GM21528 (cell line): ENCODE measurements around the gene HBA1.
"Not testable (repeated sequence)": the region's sequence is repeated elsewhere in the genome, so short reads cannot be mapped to it uniquely, and the experiment has no call there.

Experiments used
- ATAC-seq: cut with Tn5 transposase; IDR thresholded peaks from one replicate; pipeline ENCODE4 v1.9.1; 2021; ENCODE audit warnings: mild to moderate bottlenecking, moderate library complexity; ENCODE audit not compliant: unreplicated experiment, low FRiP score

The HBA1 gene

DNA sequence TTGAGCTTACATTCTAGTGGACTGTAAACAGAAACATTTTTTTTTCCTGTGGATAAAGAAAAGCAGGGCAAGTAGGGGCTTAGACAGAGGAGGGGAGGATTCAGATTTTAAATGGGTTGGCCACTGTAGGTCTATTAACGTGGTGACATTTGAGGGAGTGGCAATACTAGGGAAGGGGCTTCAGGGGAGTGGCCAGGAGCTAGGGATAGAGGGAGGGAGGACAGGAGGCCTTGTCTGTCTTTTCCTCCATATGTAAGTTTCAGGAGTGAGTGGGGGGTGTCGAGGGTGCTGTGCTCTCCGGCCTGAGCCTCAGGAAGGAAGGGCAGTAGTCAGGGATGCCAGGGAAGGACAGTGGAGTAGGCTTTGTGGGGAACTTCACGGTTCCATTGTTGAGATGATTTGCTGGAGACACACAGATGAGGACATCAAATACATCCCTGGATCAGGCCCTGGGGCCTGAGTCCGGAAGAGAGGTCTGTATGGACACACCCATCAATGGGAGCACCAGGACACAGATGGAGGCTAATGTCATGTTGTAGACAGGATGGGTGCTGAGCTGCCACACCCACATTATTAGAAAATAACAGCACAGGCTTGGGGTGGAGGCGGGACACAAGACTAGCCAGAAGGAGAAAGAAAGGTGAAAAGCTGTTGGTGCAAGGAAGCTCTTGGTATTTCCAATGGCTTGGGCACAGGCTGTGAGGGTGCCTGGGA is 17.2 kb upstream of the HBA1 start:
- no peak for ATAC-seq

DNA sequence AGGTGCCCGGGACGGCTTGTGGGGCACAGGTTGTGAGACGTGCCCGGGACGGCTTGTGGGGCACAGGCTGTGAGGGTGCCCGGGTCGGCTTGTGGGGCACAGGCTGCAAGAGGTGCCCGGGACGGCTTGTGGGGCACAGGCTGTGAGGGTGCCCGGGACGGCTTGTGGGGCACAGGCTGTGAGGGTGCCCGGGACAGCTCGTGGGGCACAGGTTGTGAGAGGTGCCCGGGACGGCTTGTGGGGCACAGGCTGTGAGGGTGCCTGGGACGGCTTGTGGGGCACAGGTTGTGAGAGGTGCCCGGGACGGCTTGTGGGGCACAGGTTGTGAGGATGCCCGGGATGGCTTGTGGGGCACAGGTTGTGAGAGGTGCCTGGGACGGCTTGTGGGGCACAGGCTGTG is 16.2 kb upstream of the HBA1 start:
- ATAC-seq = not testable (repeated sequence)

DNA sequence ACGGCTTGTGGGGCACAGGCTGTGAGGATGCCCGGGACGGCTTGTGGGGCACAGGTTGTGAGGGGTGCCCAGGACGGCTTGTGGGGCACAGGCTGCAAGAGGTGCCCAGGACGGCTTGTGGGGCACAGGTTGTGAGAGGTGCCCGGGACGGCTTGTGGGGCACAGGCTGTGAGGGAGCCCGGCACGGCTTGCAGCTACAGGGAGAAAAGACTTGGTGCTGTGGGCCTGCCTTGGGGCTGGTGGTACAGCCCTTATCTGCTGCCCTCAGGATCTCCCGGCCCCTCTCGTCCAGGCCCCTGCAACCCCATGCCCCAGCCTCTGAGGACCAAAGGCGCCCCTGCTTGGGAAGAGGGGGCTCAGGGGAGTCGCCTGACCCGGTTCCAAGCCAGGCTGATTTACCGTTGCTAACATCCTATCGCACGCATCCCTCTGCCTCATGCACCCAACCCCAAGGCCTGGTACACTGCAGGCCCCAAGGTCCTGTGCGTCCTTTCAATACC is 15.7 kb upstream of the HBA1 start:
- no peak for ATAC-seq

DNA sequence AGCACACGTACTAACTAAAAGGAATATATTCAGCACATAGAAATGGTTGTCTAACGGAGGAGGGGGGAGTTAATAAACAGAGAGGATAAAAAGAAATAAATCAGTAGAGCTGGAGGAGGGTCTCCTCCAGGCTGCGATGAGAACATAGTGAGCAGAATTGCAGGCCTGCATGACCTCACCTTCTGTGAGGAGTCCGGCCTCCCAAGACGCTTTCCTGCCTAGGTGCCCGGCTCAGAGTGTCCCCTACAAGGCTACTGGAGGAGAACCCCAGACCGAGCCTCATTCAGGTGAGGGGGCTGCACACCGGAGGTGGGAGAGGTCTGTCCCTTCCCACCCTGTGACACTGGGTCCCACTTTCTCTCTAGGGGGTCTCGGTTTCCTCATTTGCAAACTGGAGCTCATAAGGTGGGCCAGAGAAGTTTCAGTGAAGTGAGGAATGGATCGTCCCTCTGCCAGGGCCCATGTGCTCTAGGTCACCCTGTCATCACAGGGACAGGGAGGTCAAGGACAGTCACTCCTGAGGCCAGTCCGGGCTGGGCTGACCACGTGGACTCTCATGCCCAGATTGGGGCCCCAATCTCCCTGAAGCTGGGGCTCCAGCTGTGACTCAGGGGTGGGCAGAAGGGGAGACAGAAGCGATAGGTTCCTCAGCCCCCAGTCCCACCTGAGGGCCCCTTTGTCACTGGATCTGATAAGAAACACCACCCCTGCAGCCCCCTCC is 14.0 kb upstream of the HBA1 start:
- no peak for ATAC-seq

DNA sequence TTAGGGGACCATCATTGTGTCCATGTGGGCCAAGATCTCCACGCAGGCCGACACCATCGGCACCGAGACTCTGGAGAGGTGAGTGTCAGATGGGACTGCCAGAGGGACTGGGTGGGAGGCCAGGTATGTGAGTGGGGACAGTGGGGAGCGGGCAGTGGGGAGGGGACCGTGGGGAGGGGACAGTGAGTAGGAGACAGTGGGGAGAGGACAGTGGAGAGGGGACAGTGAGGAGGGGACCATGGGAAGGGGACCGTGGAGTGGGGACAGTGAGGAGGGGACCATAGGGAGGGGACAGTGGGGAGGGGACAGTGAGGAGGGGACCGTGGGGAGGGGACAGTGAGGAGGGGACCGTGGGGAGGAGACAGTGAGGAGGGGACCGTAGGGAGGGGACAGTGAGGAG is 13.3 kb upstream of the HBA1 start:
- not testable (repeated sequence) for ATAC-seq

DNA sequence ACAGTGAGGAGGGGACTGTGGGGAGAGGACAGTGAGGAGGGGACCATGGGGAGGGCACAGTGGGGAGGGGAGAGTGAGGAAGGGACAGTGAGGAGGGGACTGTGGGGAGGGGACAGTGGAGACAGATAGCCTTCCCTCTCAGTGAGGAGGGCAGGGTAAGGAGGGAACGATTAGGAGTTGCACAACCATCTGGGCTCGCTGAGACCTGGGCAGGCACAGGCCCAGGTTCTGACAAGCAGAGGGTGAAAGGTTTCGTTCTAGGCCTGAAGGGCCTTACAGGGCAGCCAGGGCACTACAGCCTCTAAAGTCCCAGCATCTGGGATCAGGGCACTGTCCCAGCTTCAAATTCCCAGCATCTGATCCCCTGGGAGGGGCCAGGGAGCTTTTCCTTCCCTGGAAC is 12.8 kb upstream of the HBA1 start:
- ATAC-seq = not testable (repeated sequence)

DNA sequence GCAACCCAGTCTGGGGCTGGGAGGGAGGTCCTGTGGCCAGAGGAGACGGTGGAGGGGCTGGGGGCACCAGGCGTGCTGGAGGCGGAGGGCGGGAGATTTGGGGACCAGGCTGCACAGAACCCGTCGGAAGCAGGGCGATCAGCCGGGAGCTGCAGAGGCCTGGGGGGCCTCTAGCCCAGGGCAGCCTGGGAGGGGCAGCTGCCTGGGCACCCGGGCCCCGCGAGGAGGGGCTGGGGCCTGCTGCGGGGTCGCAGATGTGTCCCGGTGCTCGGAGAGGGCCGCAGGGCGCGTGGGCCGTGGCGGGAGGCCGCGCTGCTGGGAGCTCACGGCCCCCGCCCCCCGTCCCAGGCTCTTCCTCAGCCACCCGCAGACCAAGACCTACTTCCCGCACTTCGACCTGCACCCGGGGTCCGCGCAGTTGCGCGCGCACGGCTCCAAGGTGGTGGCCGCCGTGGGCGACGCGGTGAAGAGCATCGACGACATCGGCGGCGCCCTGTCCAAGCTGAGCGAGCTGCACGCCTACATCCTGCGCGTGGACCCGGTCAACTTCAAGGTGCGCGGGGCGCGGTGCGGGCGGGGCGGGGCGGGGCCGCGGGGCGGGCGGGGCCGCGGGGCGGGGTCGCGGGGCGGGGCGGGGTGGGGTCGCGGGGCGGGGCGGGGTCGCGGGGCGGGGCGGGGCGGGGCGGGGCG is 12.2 kb upstream of the HBA1 start:
- ATAC-seq = not testable (repeated sequence)

DNA sequence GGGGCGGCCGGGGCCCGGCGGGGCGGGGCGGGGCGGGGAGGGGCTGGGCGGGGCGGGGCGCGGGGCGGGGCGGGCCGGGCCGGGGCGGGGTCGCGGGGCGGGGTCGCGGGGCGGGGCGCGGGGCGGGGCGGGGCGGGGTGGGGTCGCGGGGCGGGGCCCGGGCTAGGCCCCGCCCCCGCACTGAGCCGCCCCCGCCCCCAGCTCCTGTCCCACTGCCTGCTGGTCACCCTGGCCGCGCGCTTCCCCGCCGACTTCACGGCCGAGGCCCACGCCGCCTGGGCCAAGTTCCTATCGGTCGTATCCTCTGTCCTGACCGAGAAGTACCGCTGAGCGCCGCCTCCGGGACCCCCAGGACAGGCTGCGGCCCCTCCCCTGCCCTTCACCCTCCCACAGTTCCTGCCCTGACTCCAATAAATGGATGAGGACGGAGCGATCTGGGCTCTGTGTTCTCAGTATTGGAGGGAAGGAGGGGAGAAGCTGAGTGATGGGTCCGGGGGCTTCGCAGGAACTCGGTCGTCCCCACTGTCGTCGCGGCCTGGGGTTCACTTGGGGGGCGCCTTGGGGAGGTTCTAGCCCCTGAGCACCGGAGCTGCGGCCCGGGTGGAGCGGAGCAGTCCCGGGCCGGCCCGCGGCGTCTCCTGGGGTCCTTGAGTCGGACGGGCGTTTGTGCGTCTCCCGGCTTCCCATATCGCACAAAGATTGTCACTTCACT is 11.5 kb upstream of the HBA1 start:
- ATAC-seq = no peak

DNA sequence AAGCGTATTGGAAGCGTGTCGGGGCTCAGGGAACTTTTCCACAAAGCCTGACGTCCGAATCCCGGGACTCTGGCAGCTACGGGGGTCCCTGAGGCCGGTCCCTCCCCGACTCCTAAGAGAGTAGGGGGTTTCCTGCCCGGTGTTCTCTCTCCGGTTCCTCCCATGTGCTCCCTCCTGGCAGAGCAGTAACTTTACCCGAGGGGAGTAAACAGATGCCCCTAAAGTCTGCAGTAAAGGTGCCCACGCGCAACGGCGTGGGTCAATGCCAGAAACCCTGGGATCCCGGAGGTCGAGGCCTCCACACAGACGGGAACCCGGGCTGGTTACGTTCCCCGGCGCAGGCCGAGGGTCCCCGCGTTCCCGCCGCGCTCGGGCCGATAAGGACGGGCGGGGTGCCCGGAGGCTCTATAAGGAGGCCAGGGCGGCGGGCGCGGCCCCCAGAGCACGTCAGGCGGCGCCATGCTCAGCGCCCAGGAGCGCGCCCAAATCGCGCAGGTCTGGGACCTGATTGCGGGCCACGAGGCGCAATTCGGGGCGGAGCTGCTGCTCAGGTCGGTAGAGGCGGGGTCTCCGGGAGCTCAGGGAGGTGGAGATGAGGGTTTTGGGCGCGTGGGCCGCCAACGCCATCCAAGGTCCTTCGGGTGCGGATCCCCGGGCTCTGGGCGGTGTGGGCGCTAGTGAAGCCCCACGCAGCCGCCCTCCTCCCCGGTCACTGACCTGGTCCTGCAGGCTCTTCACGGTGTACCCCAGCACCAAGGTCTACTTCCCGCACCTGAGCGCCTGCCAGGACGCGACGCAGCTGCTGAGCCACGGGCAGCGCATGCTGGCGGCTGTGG is 10.7 kb upstream of the HBA1 start, which contains the start of gene HBM:
Gene HBM, plus strand, starts transcription at position 440 of the 836 bp plus-strand sequence. Its CDS starts 20 bp downstream, at position 460.
- ATAC-seq = no peak

DNA sequence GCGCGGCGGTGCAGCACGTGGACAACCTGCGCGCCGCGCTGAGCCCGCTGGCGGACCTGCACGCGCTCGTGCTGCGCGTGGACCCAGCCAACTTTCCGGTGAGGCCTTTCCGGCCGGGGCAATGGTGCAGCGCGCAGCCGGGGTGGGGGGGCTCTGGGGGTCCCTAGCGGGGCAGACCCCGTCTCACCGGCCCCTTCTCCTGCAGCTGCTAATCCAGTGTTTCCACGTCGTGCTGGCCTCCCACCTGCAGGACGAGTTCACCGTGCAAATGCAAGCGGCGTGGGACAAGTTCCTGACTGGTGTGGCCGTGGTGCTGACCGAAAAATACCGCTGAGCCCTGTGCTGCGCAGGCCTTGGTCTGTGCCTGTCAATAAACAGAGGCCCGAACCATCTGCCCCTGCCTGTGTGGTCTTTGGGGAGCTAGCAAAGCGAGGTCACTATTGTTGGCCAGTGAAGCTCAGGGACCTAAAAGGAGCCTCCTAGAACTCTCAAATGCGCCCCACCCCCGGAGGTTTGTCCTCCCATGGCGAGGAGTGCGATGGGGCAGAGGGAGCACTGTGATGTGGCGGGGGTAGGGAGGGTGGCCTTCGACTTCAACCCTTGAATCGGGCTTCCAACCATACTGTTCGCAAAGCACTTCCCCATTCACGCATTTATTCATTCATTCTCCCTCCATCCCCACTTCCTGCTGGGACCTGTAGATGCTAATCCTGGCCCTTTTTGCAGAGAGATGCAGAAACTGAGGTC is 9.9 kb upstream of the HBA1 start:
- ATAC-seq = no peak

DNA sequence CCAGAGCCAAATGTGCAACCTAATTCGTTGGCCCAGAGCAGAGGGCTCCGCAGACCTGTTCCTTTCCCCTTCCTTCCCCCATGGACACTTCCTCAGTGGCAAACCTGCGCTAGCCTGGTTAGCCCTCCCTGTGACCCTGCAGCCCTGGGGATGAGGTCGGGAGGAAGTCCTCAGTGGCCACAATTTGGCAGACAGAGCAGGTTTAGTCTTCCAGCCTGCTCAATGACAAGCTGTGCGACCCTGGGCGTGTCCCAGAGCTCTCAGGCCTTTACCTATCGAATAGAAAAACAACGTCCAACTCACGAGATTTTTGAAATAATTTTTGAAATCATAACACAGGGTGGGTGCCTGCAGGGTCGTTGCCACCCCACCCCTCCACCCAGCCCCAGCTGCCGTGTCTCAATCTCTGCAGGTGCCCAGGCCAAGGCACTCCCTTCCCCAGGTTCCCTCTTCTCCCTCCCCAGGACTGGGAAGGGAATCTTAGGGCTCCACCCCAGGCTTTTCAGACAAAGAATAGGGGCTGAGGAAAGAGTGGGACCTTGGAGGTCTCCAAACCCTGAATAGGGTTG is 9.3 kb upstream of the HBA1 start:
- no peak for ATAC-seq

DNA sequence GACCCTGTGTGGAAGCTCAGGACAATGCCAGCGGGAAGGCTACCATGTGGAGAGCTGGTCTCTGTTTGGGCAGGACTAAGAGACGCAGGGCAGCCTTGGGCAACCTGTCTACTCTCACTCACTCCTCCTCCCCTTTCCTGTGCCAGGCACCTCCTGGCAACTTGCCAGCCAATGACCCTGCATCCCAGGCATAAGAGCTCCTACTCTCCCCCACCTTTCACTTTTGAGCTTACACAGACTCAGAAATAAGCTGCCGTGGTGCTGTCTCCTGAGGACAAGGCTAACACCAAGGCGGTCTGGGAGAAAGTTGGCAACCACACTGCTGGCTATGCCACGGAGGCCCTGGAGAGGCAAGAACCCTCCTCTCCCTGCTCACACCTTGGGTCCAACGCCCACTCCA is 8.1 kb upstream of the HBA1 start:
- no peak for ATAC-seq

DNA sequence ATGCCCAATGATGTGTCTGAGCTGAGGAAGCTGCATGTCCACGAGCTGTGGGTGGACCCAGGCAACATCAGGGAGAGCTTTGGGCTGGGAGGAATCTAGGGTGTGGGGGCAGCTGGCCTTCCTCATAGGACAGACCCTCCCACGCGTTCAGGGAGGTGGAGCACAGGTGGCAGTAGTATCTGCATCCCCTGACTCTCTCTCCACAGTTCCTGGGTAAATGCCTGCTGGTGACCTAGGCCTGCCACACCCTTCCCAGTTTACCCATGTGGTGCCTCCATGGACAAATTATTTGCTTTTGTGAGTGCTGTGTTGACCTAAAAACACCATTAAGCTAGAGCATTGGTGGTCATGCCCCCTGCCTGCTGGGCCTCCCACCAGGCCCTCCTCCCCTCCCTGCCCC is 7.5 kb upstream of the HBA1 start:
- no peak for ATAC-seq

DNA sequence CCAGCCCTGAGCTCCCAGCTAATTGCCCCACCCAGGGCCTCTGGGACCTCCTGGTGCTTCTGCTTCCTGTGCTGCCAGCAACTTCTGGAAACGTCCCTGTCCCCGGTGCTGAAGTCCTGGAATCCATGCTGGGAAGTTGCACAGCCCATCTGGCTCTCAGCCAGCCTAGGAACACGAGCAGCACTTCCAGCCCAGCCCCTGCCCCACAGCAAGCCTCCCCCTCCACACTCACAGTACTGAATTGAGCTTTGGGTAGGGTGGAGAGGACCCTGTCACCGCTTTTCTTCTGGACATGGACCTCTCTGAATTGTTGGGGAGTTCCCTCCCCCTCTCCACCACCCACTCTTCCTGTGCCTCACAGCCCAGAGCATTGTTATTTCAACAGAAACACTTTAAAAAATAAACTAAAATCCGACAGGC is 6.4 kb upstream of the HBA1 start:
- not testable (repeated sequence) for ATAC-seq

DNA sequence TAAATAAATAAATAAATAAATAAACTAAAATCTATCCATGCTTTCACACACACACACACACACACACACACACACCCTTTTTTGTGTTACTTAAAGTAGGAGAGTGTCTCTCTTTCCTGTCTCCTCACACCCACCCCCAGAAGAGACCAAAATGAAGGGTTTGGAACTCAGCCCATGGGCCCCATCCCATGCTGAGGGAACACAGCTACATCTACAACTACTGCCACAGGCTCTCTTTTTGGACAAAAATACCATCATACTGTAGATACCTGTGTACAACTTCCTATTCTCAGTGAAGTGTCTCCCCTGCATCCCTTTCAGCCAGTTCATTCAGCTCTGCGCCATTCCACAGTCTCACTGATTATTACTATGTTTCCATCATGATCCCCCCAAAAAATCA is 5.7 kb upstream of the HBA1 start:
- ATAC-seq = no peak

DNA sequence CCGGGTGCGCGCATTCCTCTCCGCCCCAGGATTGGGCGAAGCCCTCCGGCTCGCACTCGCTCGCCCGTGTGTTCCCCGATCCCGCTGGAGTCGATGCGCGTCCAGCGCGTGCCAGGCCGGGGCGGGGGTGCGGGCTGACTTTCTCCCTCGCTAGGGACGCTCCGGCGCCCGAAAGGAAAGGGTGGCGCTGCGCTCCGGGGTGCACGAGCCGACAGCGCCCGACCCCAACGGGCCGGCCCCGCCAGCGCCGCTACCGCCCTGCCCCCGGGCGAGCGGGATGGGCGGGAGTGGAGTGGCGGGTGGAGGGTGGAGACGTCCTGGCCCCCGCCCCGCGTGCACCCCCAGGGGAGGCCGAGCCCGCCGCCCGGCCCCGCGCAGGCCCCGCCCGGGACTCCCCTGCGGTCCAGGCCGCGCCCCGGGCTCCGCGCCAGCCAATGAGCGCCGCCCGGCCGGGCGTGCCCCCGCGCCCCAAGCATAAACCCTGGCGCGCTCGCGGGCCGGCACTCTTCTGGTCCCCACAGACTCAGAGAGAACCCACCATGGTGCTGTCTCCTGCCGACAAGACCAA is 4.0 kb upstream of the HBA1 start, which contains the start of gene HBA2:
Gene HBA2, plus strand, starts transcription at position 503 of the 568 bp plus-strand sequence. Its CDS starts 37 bp downstream, at position 540.
- ATAC-seq = not testable (repeated sequence)

DNA sequence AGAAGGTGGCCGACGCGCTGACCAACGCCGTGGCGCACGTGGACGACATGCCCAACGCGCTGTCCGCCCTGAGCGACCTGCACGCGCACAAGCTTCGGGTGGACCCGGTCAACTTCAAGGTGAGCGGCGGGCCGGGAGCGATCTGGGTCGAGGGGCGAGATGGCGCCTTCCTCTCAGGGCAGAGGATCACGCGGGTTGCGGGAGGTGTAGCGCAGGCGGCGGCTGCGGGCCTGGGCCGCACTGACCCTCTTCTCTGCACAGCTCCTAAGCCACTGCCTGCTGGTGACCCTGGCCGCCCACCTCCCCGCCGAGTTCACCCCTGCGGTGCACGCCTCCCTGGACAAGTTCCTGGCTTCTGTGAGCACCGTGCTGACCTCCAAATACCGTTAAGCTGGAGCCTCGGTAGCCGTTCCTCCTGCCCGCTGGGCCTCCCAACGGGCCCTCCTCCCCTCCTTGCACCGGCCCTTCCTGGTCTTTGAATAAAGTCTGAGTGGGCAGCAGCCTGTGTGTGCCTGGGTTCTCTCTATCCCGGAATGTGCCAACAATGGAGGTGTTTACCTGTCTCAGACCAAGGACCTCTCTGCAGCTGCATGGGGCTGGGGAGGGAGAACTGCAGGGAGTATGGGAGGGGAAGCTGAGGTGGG is 3.1 kb upstream of the HBA1 start:
- ATAC-seq = not testable (repeated sequence)
